ENCODE results near the gene BBX.

Gene BBX

DNA sequence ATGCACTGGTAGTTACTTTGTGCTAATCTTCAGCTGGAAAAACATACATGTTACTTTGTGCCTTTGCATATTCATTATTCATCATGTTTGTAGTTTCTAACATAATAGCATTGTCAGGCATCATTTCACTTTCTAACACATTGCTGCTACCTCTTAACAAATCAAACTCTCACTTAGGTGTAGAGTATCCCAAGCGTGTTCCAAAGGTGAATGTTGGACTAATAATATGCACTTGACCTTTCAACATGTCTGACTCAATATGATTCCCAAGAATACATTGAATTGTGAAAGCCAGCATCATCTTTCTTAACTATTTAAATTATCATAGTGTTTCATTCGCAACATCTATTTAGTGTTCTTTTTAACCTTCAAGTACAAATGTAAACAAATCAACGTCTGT, 211.6 kb downstream of the BBX start:
- TF ChIP-seq, protein P1, sequence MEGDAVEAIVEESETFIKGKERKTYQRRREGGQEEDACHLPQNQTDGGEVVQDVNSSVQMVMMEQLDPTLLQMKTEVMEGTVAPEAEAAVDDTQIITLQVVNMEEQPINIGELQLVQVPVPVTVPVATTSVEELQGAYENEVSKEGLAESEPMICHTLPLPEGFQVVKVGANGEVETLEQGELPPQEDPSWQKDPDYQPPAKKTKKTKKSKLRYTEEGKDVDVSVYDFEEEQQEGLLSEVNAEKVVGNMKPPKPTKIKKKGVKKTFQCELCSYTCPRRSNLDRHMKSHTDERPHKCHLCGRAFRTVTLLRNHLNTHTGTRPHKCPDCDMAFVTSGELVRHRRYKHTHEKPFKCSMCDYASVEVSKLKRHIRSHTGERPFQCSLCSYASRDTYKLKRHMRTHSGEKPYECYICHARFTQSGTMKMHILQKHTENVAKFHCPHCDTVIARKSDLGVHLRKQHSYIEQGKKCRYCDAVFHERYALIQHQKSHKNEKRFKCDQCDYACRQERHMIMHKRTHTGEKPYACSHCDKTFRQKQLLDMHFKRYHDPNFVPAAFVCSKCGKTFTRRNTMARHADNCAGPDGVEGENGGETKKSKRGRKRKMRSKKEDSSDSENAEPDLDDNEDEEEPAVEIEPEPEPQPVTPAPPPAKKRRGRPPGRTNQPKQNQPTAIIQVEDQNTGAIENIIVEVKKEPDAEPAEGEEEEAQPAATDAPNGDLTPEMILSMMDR (IDR thresholded peaks at IDR 0.05; ENCODE audit: borderline replicate concordance, control extremely low read depth, extremely low read depth, insufficient read depth, missing control alignments), result no peak
- DNase-seq (ENCODE audit: low spot score), result no peak
- in situ Hi-C loops (cut with MboI; ENCODE audit: low sequenced_read_pairs, unreplicated experiment), result no loop called here

DNA sequence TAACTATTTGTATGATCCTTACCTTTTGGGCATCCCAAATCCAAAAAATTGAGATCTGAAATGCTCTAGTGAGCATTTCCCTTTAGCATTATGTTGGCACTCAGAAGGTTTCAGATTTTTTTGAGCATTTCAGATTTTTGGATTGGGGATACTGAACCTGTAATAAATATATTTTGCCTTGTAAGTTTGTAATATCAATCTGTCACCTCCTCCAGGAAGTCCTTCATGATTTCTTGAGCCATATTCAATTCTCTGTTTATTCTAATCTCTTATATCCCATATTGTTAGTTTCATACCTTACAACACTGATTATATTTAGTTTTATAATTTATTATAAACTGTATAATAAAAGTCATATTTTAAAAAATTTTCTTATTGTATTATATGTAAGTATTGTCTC, 215.2 kb downstream of the BBX start:
- in situ Hi-C loops (cut with MboI; ENCODE audit: low sequenced_read_pairs, unreplicated experiment), result no loop called here
- DNase-seq (ENCODE audit: low spot score), result no peak
- TF ChIP-seq, protein P1 (IDR thresholded peaks at IDR 0.05; ENCODE audit: borderline replicate concordance, control extremely low read depth, extremely low read depth, insufficient read depth, missing control alignments), result no peak

DNA sequence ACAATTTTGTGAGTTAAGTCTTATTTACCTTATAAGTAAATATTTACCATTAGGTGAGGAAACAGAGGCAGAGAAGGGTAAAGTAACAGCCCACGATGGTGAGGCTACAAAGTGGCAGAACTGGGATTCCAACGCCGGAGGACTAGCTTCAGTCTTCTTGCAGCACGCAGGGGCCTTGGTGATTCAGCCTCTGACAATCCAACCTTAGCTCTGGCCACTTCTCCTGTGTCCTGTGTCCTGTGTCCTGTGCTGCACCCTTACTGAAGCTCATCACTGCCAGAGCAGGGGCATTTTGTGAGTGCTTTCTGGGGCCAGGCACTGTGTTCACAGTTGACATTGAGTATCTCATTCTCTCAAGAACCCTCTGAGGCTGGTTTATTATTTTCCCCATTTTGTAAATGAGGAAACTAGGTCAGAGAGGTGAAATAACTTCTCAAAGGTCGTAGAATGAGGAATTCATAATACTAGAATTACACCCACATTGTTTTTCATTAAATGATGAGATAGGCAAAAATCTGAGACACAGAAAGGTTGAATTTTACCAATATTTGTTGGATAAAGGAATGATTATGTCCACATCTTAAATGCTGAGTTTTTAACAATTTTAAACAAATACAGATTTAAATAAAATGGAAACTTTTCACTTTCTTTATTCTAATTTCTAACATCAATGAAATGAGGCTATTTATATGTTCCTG, 215.9 kb downstream of the BBX start:
- in situ Hi-C loops (cut with MboI; ENCODE audit: low sequenced_read_pairs, unreplicated experiment), result no loop called here

DNA sequence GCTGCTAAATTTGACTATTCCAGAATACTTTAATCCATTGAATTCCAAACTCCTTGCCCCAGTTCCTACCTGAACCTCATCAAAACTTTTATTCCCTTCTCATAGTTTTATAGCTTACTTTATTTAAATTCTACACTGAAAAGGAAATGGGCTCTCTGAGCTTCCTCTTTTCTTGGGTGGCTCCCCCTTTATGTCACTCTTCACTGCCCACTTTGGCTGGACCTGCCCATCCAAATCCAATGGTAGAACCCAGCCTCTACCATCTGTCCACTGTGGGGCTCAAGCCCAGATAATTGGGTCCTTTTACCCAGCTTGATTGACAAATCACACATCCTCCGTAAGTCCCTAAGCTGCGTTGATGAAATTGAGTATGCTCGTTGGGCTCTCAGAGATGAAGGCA, 216.5 kb downstream of the BBX start:
- in situ Hi-C loops (cut with MboI; ENCODE audit: low sequenced_read_pairs, unreplicated experiment), result no loop called here
- no peak for DNase-seq (ENCODE audit: low spot score)
- TF ChIP-seq, protein P1 (IDR thresholded peaks at IDR 0.05; ENCODE audit: borderline replicate concordance, control extremely low read depth, extremely low read depth, insufficient read depth, missing control alignments), result no peak

More for the DNA sequence above, 215.9 kb downstream of the BBX start:
- TF ChIP-seq, protein P1 (IDR thresholded peaks at IDR 0.05; ENCODE audit: borderline replicate concordance, control extremely low read depth, extremely low read depth, insufficient read depth, missing control alignments), result no peak
- no peak for DNase-seq (ENCODE audit: low spot score)

DNA sequence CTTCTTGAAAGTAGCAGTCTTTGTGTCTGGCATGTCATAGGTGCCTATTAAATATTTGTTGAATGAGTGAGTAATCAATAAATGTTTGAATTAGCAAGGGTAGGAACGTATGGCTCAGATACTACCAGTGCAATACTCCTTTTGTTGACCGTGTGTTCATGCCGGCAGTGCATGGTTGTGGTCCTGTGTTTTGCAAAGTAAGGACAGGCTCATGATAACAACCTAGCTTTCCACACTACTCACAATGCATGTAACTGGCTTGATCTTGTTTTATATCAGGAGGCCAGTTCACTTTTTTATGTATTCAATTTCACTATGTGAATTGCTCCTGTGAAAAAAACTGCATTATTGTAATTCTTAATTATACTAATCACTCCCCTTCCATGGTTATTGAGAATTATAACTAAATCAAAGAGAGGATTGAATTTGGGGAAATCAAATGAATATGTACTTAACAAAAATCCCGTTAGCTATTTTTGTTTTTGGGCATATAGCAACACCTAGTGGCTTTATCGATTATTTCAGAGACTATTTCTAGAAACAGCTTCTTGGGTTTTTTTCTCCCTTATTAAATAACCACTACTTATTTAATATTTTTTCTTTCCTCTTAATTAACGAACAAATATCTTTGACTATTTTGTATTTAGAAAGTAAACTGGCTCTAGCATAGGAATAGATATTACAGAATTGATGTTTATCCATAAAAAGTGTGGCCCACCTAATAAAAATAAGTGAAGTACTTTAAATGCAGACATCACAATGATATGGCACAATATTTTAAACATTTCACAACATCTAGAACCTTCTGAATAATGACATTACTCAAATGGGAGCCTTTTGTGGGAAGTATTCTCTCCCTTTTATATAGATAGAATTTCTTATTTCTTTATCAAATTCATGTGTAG, 218.5 kb downstream of the BBX start:
- TF ChIP-seq, protein P1 (IDR thresholded peaks at IDR 0.05; ENCODE audit: borderline replicate concordance, control extremely low read depth, extremely low read depth, insufficient read depth, missing control alignments), result no peak
- in situ Hi-C loops (cut with MboI; ENCODE audit: low sequenced_read_pairs, unreplicated experiment), result no loop called here
- DNase-seq (ENCODE audit: low spot score), result no peak

DNA sequence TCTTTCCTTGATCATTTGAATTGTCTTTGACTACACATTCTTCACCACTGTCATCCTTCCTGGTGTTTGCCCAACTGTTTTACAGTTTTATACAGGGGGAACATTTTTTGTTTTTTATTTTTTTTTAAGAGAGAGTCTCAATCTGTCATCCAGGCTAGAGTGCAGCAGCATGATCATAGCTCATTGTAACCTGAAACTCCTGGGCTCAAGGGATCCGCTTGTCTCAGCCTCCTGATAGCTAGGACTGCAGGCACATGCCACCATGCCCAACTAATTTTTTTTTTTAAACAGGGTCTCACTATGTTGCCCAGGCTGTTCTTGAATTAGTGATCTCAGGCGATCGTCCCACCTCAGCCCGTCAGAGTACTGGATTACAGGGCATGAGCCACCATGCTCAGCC, 222.6 kb downstream of the BBX start:
- DNase-seq (ENCODE audit: low spot score), result no peak
- TF ChIP-seq, protein P1 (IDR thresholded peaks at IDR 0.05; ENCODE audit: borderline replicate concordance, control extremely low read depth, extremely low read depth, insufficient read depth, missing control alignments), result no peak
- in situ Hi-C loops (cut with MboI; ENCODE audit: low sequenced_read_pairs, unreplicated experiment), result no loop called here

Measured in GM13976 (cell line).